Activated CD8-positive, alpha-beta memory T cell treated with anti-CD3 and anti-CD28 coated beads, Interleukin-2, amount 50 U/mL, for 24 hours (primary cell): ENCODE data around the gene TLE3.
"Not testable (repeated sequence)": the region's sequence is repeated elsewhere in the genome, so short reads cannot be mapped to it uniquely, and the experiment has no call there.

Source experiments
- DNase-seq: peaks from one replicate; pipeline ENCODE4 v3.0.0-alpha.2; 2020; ENCODE audit errors: extremely low read depth

The TLE3 gene

DNA sequence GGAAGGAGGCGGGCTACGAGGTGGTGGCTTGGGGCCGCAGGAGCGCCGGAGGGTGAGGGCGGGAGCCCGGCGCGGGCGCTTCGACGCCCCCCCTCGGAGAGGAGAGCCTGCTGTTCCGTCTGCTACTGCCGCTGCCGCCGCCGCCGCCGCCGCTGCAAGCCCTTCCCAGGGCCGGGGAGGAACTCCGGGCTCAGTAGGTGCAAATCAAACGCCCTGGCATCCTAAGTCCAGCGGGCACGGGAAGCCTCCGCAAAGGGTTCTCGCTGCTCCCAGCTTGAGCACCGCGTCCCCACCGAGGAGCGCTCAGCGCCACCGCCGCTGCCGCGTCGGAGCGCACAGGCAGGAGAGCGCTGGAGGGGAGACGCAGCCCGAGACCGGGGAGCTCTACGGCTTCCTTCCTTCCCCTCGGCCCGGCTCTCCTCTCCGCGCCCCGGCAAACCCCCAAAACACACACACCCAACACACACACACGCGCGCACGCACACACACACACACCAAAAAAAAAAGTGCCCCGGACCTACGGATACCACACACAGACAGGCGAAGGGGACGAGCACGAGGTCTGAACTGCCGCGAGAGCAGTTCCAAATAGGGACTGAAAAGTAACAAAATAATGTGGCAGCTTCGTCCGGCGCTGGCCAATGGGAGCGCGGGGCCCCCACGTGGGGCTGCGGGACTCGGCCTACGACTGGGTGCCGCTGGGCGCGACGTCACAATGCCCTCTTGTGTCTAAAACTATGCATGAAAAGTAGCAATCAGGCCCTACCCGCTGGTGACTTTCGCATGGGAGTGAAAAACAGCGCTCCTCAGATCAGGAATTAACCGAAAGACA lies at the start of gene TLE3:
TLE3 (minus strand) TSS at position 597 of the 832 bp plus-strand sequence. CDS start 1,119 bp downstream, outside the sequence.
- peak; percentile 94 for DNase-seq

- no peak for DNase-seq
Measured at GRCh38 chr15:70147178-70147760, 49.6 kb upstream of the TLE3 start.

DNA sequence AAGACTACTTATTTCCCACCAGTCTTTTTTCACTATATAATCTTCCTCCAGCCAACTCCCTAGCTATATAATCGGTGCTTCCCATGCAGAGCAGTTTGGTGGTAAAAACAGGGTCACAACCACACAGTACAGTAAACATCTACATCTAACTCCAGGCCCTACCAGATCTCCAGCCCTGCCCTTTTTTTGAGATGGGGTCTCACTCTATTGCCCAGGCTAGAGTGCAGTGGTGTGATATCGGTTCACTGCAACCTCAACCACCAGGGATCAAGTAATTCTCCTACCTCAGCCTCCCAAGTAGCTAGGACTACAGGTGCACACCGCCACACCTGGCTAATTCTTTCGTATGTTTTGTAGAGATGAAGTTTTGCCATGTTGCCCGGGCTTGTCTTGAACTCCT lies 49.1 kb upstream of the TLE3 start:
- no peak for DNase-seq

DNA sequence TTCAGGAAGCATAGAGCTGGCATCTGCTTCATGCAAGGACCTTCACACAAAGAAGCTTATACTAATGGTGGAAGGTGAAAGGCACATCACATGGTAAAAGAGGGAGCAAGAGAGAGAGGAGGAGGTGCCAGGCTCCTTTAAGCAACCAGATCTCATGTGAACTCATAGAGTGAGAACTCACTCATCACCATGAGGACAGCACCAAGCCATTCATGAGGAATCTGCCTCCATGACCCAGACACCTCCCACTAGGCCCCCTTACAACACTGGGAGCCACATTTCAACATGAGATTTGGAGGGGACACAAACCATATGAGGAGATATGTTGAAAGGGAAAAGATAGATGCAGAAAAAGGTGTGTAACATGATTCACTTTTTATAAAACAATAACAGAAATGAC lies 48.4 kb upstream of the TLE3 start:
- no peak for DNase-seq

DNA sequence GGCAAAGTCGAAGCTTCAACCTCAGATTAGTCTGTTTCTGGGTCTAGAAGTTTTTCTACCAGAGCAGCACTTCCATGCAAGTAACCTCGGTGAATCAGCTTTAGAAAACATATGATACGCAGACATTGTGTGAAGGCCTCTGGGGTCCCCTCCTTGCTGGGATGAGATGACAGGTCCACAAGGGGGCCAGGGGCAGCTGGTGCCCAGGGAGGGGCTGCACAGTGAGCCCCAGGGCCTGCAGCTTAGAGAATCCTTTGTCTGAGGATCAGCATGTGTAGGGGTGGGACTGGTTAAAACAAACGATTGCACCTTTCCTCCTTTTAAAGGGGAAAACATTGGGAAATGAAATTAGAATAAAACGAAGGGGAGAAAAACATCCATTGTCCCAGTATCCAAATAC lies 47.5 kb upstream of the TLE3 start:
- DNase-seq: no peak

DNA sequence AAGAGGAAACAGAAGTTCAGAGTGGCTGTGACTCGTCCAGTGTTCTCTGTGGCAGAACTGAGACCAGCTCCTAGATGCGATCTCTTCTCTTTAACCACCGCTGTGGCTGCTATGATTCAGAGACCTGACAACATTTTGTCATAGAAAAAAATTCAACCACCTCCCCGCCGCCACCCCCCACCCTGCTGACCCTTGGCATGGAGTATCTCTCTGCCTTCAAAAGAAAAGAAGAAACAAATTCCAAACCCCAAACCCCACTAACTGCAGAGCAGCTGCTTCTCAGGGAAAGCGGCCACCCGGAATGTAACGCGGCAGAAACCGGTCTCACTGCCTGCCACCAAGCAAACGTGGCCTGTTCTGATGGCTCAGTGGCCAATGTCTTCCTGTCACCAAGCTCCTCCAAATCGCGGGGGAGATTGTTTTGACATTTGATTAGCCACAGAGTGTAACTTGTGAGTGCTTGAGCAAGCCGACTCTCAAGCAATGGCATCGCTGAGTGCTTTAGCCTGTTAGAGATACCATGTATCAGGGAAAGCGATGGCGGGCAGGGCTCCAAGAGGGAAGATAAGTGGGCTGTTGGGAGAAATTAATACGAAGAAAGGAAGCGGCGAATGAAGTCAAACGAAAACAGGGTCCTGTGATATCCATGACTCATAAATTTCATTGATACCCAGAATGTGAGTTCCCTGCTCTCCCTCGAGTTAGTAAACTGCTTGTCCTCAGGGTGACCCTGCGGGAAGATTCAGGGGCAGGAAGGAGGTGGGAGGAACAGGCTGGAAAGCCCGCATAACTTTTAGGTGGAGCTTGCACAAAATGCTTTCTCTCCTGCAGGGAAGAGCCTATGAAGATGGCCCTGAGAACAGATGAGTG lies 44.8 kb upstream of the TLE3 start:
- peak; percentile 14 for DNase-seq

- no peak for DNase-seq
Measured at GRCh38 chr15:70142072-70142321, 44.3 kb upstream of the TLE3 start.

DNA sequence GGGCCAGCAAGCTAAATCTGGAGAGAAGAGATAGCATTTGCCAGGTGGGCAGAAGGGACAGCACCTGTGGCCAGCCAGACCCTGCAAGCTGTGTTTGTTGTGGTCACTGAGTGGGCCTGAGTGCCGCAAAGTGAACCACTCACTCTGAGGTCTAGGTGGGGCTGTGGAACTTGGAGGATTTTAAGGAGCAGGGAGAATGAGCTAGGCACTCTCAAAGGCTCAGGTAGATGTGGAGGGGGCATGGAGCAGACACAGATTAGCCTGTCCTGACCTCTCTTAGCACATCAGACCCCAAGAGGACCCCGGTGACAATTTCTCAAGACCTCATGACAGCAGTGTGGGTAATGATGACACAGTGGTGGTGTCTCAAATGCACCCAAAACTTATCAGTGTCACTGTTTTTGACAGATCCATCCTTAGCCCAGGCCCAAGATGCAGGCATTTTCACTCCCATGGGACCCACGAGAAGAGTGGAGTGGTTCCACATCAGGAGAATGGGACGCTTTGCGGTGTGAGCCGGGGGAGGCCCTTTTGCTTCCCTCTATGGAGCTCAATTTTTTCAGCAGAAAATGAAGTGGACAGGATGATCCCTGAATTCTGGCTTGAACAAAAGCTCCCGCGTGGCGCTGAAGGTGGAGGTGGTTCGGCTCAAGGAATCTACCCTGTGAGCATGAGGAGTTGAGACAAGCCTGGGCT lies 43.8 kb upstream of the TLE3 start:
- no peak for DNase-seq

- no peak for DNase-seq
Measured at GRCh38 chr15:70140543-70141375, 43.0 kb upstream of the TLE3 start.

GRCh38 chr15:70140025-70140542 lies 42.4 kb upstream of the TLE3 start:
- no peak for DNase-seq

DNA sequence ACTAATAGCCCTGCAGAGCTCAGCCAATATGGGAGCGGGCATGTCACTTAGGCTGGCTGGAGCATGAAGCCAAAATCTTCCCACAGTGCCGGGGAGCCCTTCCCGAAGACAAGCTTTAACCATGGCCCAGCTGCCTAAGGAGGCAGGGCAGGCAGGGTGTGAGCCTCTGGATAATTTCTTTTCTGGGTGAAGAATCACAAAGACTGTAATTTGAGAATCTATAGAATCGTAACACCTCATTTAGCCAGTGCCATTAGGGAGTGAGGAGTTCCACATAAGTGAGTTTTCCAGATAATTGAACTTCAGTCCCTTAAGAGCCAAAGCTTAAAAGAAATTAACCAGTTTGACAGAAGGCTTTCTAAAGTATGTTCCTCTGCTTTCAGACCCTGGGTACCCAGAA lies 40.2 kb upstream of the TLE3 start:
- DNase-seq: no peak

DNA sequence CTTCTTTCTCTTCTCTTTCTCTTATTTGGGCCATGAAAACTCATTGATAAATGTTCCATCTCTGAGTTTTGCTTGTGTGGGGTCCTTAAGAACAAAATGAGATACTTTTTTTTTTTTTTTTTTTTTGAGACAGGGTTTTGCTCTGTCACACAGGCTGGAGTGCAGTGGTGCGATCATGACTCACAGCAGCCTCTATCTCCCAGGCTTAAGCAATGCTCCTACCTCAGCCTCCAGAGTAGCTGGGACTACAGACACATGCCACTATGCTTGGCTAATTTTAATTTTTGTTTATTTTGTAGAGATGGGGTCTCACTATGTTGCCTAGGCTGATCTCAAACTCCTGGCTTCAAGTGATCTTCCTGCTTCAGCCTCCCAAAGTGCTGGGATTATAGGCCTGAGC lies 39.3 kb upstream of the TLE3 start:
- DNase-seq: not testable (repeated sequence)

DNA sequence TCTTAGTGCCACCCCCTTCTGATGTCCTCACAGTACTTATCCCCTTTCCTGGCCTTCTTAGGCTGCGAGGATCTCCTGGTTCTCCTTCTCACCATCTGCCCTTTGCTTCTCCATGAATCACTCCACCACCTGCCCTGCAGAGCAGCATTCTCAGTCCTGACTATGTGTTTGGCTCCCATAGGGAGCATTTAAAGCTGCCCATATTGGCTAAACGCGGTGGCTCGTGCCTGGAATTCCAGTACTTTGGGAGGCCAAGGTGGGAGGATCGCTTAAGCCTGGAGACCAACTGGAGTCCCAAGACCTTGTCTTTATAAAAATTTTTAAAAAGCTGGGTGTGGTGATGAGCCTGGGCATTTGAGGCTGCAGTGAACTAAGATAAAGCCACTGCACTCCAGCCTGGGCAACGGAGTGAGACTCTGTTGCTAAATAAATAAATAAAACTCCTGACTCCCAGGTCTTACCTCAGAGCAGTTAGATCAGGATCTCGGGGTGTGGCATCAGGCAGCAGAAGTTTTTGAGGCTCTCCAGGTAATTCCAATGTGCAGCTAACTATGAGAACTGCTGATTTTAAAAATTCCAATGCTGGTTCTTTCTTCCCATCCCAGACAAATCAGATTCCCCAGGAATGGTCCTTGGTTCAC lies 36.2 kb upstream of the TLE3 start:
- no peak for DNase-seq

GRCh38 chr15:70133296-70133695 lies 35.6 kb upstream of the TLE3 start:
- no peak for DNase-seq

DNA sequence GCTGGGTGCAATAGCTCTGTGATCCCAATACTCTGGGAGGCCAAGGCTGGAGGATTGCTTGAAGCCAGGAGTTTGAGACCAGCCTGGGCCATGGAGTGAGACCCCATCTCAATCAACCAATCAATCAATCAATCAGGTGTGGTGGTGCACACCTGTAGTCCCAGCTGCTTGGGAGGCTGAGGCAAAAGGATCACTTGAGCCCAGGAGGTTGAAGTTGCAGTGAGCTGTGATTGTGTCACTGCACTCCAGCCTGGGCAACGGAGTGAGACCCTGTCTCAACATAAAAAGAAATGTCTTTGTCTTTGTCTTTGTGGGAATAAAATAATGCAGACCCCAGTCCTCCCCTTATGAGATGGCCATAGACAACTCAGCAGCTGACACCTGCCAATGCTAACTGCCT lies 34.9 kb upstream of the TLE3 start:
- no peak for DNase-seq

DNA sequence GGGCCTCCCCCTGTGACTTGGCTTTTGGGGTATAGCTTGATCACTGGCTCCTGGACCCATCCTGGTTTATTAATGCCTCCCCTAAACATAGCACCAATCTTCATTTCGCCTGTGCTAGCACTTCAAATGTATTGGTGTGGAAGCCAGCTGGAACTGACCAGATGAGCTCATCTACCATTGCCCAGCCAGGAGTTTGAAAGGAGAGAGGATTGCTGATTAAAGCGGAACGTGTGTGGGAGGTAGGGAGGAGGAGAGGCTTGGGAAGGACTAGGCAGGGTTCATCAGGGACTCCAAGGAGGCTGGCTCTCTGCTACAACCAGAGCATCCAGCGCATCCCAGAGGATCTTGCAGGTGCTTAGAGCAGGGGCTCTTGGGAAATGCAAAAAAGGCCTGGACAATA lies 34.4 kb upstream of the TLE3 start:
- no peak for DNase-seq

DNA sequence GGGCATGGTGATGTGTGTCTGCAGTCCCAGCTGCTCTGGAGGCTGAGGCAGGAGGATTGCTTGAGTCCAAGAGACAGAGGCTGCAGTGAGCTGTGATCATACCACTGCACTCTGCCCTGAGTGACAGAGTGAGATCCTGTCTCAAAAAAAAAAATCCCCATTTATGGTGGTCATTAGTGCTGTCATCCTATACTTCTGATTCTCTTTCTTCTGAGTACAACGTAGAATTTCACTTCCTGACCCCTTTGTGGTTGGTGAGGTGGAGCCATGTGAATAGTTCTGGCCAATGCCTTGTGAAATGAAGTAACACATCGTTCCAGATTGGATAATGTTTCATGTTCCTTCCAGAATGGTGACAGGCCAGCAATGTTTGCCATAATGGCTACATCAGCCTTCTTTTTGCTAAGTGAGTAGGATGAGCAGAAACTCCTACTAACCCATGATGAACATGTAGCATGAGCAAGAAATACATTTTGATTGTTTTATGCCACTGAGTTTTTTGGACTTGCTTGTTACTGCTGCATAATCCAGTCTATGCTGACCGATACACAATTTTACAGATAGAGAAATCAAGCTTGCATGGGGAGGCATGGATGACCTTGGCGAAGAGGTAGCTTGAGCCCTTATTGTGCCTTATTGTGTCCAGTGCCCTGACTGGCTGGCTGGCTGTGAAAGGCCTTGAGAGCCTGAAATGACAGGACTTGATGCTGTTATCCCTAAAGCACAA lies 30.9 kb upstream of the TLE3 start:
- DNase-seq: no peak

DNA sequence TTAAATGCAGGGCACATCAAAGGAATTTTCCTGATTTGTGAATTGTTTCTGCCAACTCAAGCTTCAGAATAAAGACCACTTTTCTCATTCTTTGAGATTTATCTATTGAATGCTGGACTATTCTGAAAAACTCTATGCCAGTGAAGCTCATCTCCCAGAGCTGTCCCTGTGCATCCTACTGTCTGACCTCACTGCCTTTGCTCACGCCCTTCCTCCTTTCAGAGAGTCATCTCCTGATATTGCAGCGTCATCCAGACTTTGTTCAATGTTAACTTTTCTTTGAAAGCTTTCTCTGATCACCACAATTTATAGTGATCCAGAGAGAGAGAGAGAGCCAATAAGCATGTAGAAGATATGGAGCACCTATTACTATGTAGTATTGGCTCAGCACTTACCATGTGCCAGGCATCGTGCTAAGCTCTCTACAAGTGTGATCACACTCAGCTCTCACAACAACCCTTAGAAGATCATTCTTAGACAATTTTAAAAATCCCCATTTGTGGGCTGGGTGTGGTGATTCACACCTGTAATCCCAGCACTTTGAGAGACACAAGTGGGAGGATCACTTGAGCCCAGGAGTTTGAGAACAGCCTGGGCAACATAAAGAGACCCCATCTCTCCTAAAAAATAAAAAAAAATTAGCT lies 30.2 kb upstream of the TLE3 start:
- no peak for DNase-seq

GRCh38 chr15:70127288-70127746 lies 29.6 kb upstream of the TLE3 start:
- DNase-seq: no peak
